GM19438 (cell line): ENCODE results near the gene MECR.
"Not testable (repeated sequence)": the region's sequence is repeated elsewhere in the genome, so short reads cannot be mapped to it uniquely, and the experiment has no call there.

Experiments
- ATAC-seq: cut with Tn5 transposase; IDR thresholded peaks from one replicate; pipeline ENCODE4 v1.9.1; 2021; ENCODE audit warnings: low read depth; ENCODE audit not compliant: unreplicated experiment

MECR gene

DNA sequence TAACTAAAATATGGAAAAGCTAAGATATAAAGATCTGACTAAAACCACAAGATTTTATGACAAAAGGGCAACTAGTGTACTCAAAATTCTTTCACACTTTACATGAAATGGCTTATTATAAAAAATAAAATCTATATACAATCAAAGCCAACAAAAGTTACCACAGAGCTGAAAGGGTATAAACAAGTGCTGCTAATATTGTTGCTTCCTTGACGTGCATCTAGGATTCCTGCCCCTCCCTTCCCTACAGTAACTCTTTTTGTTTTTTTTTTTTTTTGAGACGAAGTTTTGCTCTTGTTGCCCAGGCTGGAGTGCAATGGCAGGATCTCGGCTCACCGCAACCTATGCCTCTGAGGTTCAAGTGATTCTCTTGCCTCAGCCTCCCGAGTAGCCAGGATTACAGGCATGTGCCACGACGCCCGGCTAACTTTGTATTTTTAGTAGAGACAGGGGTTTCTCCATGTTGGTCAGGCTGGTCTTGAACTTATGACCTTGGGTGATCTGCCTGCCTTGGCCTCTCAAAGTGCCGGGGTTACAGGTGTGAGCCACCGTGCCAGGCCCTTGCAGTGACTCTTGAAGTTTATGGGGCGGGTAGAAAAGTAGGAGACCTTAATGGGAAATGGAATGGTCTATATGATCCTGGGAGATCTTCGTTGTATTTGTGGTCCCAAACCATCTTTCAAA lies 53.6 kb downstream of the MECR start:
- ATAC-seq: no peak

DNA sequence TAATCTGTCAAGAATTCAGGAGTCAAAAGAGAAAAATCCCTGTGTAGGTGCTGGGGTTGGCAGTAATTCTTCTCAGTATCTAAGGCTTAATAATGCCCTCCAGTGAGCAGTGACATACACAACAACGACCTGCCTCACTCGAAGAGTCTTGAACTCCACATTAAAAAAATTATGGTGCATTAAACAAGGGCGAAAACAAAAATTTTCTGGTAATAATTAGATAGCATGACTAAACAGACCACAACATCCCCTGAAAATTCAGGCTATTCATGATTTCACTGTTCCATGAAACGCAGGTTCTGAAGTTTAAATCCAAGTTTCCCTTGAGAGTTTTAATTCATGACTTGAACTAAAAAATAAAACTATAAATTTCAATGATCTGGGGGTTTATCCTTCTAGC lies 54.2 kb downstream of the MECR start:
- no peak for ATAC-seq

GRCh38 chr1:29172415-29172939 lies 58.3 kb downstream of the MECR start:
- ATAC-seq: no peak

DNA sequence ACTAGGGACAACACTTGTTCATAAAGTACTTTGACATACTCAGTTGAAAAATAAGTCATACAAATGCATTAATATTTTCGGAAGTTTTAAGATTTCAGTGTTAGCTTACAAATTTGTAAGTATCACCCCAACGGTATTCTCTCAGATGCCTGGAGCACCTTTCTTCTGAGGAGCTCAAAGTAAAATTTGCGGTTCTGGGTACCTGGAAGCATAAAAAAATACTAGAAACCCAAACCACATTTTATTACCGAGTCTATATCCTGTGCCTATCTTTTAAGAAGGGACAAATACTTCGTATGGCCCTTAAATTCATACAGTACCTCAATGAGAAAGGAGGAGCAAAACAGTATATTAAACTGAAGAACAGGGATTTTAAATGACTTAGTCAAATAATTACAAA lies 59.2 kb downstream of the MECR start:
- ATAC-seq: no peak

DNA sequence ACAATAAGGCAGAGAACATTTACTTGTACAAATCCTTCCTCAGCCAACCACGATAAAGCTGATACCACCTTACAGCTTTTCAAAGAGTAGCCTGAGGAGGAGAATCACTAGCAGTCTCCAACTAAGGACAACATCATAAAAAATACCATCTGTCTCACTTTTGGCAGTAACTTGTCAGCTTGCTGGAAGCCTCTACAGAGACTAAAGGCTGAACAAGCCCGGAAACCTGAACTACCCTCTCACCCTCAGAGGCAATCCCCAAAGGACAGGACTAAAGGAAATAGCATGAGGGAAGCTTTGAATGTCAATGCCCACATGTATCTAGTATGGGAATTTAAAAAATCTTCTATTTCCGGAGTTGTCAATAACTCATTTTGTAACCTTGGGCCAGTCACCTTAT lies 59.6 kb downstream of the MECR start:
- ATAC-seq: no peak

DNA sequence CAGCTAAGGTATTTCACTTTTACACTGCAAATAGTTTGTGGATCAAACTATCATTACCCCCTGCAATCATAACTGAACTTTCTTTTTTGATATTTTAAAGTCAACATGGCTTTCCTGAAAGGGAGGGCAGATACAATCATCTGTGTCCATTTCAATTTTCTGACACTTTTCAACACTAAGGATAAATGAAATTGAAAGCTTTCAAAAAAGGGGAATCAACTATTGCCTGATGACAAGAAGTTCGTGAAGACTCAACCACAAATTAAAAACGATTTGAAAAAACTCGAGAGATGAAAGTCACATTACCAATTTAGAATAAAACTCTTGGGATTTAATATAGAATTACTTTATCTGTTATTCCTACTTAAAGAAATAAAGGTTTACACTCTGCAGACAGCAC lies 60.8 kb downstream of the MECR start:
- ATAC-seq: no peak

GRCh38 chr1:29167904-29168303 lies 62.8 kb downstream of the MECR start:
- ATAC-seq: no peak

DNA sequence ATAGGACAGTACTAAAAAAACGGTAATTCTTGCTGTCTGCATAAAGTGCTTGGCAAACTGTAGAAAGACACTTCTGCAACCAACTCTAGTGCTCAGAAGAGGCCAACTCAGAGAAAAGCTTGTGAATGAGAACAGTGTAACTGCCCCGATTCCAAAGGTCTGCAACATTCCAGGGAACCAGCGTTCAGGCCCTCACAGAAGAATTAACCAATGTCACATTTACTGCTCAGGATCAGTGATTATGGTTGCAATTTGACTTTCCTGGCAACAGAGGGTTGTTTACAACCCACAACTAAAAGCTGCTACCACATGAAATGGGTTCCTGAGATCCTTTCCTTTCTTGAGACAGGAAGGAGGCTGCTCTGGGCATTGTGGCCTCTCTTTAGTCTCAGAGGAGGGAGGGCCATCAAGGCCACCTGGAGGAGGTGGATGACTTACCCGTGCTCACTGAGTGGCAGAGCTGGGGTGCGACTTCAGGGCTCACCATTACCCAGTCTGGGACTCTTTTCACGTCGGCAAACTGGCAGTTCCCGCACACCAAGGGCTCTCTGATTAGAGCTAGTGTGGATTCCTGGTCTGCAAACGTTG lies 64.3 kb downstream of the MECR start:
- no peak for ATAC-seq

GRCh38 chr1:29164588-29164987 lies 66.1 kb downstream of the MECR start:
- no peak for ATAC-seq

GRCh38 chr1:29162476-29163138 lies 68.1 kb downstream of the MECR start:
- ATAC-seq: no peak

GRCh38 chr1:29162025-29162424 lies 68.7 kb downstream of the MECR start:
- no peak for ATAC-seq

GRCh38 chr1:29159773-29160172 lies 71.0 kb downstream of the MECR start:
- ATAC-seq: no peak

DNA sequence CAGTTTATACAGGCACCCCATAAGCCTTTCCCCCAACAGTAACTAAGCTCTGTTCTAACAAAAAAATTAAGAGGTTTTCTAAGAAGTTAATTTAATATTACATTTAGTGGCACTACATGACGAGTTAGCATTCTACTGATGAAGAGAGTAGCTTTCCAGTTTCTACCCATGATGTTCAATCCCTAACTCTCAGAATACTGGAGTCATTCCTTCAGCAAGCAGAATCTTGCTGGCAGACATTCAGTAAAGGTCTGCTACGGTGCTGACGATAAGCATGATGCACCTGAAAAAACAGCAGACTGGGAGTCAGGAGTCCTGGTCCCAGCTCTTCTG lies 73.5 kb downstream of the MECR start:
- no peak for ATAC-seq

- ATAC-seq: no peak
Measured at GRCh38 chr1:29156543-29157268, 74.0 kb downstream of the MECR start.

DNA sequence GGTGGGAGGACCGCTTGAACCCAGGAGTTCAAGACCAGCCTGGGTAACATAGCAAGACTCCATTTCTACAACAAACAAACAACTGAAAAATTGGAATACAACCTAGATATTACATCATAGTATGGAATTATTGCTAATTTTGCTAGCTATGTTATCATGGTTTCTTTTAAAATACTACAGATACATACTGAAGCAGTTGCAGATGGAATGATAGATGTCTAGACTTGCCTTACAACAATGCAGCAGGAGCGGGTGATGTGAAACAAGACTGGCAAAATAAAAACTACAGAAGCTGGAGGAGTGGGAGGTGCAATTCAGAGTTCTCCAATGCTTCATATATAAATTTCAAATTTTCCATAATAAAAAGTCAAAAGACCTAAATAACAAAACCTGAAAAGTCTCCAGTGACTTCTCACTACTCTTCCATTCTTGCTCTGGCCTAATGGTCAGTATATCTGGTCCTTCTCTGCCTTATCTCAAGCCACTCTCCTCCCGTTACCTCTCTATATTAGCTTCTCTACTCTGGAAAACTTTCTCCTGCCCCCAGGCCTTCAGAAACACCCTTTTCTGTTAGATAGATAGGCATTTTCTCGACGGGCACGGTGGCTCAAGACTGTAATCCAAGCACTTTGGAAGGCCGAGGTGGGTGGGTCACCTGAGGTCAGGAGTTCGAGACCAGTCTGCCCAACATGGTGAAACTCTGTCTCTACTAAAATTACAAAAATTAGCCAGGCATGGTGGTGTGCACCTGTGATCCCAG lies 78.5 kb downstream of the MECR start:
- ATAC-seq: no peak

- not testable (repeated sequence) for ATAC-seq
Measured at GRCh38 chr1:29150346-29150745, 80.4 kb downstream of the MECR start.

GRCh38 chr1:29148656-29149491 lies 81.9 kb downstream of the MECR start:
- no peak for ATAC-seq

DNA sequence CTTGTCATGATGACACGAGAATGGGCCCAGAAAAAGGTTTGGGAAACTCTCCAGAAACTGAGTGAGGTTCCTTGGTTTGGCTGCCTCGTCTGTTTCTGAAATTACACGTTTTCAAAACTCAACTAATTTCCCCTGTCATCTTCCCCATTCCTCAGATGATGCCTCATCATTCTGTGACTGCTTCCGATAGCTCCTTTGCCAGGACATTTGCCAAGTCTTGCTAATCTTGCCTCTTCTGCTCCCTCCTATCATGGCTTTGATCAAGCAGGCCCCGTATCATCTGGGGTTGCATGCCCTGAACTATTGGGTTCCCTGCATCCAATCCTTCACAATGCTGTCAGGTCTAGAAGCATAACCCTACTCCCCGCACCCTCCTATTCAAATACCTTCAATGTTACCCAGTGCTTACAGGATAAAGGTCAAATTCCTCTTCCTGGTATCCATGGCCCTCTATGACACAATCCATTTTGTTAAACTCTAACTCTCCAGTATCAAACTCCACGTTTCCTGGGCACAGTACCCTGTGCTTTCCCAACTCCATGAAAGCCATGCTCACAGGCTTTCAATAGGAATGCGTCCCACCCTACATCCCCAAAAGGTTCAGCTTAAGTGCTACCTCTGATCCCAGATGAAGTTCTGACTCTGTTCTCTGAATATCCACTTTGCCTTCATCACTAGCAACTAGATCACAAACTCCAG lies 84.8 kb downstream of the MECR start:
- no peak for ATAC-seq

DNA sequence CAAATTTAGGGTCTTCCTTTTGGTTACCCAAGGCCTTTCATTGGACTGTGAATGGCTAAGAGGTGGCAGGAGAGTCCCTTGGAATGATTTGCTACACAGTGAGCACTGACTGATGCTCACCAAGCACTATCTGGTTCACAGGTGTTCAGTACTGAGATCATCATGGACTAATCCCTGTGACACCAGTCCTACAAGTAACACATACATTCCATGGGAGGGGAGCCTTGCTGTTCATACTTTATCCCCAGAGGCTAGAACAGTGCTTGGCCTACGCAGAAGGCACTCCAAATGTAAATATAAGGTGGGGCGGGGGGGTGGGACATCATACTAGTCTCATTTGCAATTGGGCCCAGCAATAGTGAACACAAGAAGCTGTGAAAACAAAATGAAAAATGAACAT lies 86.6 kb downstream of the MECR start:
- ATAC-seq: no peak
